ENCODE results near the gene MANSC4. TPM values are rescaled to one million over a fixed set of nuclear protein-coding genes. Genes with fewer than 3 reads are reported as not detected.
A peak's percentile ranks its signal among the peaks of the same experiment; 100 is the strongest.

The MANSC4 gene
- total and polyA plus RNA-seq, 2 experiments from 2014 or later: not detected

- Histone ChIP-seq H3K4me1 (ENCODE audit: insufficient read depth) (peaks cover 9% of the 10 kb centered on the region; the same call in 1 of the 2 replicates), H4K20me1 (ENCODE audit: insufficient read depth) (no peaks in the 10 kb centered on the region), H3K4me3 (no peak overlapping the region), H3K9me3 (ENCODE audit: low read depth) (no peaks in the 10 kb centered on the region), H3K4me2 (ENCODE audit: unreplicated experiment) (no peak overlapping the region), H3K79me2 (ENCODE audit: insufficient read depth) (peaks cover 24% of the 10 kb centered on the region), H3K27ac (no peak overlapping the region), H3K9me2 (ENCODE audit: insufficient read depth) (no peaks in the 10 kb centered on the region), H3K27me3 (replicated peaks; ENCODE audit: insufficient read depth) (no peaks in the 10 kb centered on the region), H3K9ac (no peak overlapping the region), H3F3A (ENCODE audit: insufficient read depth) (peaks cover 5% of the 10 kb centered on the region; the same call in 1 of the 2 replicates), H3K36me3 (ENCODE audit: low read depth) (peaks cover 36% of the 10 kb centered on the region), H2AFZ (no peak overlapping the region)
- in situ Hi-C loops (cut with MboI): loop anchor here (10.0 kb wide), 2 partner anchors 213 to 443 kb away; no protein-coding TSS in a partner anchor
- no peak for TF ChIP-seq EZH2phosphoT487 (IDR thresholded peaks at IDR 0.05; ENCODE audit: insufficient read depth, low read depth)
- no peak for TF ChIP-seq EZH2 (IDR thresholded peaks at IDR 0.05; ENCODE audit: insufficient read depth, poor library complexity, severe bottlenecking)
- DNase-seq: peak; percentile 26
- WGBS, 2 experiments (ENCODE audit: low coverage in 1 of 2, low lambda C conversion rate in 2 of 2, missing lambda C conversion rate in 2 of 2): 95 to 96% methylated on average over 2 of the region's 2 CpGs
These were observed 47.8 kb downstream of the MANSC4 start for GRCh38 chr12:27732281-27732680.

- H3K4me2 ChIP-seq (ENCODE audit: unreplicated experiment): no peak overlapping the region
- H3F3A ChIP-seq (ENCODE audit: insufficient read depth): peaks cover 5% of the 10 kb centered on the region; the same call in 1 of the 2 replicates
- 96 to 98% methylated on average over 4 of the region's 4 CpGs for WGBS, 2 experiments (ENCODE audit: low coverage in 1 of 2, low lambda C conversion rate in 2 of 2, missing lambda C conversion rate in 2 of 2)
- no peaks in the 10 kb centered on the region for H4K20me1 ChIP-seq (ENCODE audit: insufficient read depth)
- no peak overlapping the region for H3K4me3 ChIP-seq
- peaks cover 9% of the 10 kb centered on the region; the same call in 1 of the 2 replicates for H3K4me1 ChIP-seq (ENCODE audit: insufficient read depth)
- H3K36me3 ChIP-seq (ENCODE audit: low read depth): peaks cover 25% of the 10 kb centered on the region
- no peak for DNase-seq
- H3K27ac ChIP-seq: no peak overlapping the region
- no peak overlapping the region for H3K9ac ChIP-seq
- H3K9me3 ChIP-seq (ENCODE audit: low read depth): no peaks in the 10 kb centered on the region
- H3K79me2 ChIP-seq (ENCODE audit: insufficient read depth): peaks cover 39% of the 10 kb centered on the region
- in situ Hi-C loops (cut with MboI): loop anchor here (10.0 kb wide), 2 partner anchors 215 to 445 kb away; no protein-coding TSS in a partner anchor
- TF ChIP-seq EZH2phosphoT487 (IDR thresholded peaks at IDR 0.05; ENCODE audit: insufficient read depth, low read depth): no peak
- TF ChIP-seq EZH2 (IDR thresholded peaks at IDR 0.05; ENCODE audit: insufficient read depth, poor library complexity, severe bottlenecking): no peak
- no peaks in the 10 kb centered on the region for H3K27me3 ChIP-seq (replicated peaks; ENCODE audit: insufficient read depth)
- H3K9me2 ChIP-seq (ENCODE audit: insufficient read depth): no peaks in the 10 kb centered on the region
- H2AFZ ChIP-seq: no peak overlapping the region
These were observed 49.9 kb downstream of the MANSC4 start for GRCh38 chr12:27730097-27730588.

- Histone ChIP-seq H3K4me1 (ENCODE audit: insufficient read depth) (no peaks in the 10 kb centered on the region), H3F3A (ENCODE audit: insufficient read depth) (no peaks in the 10 kb centered on the region), H3K79me2 (ENCODE audit: insufficient read depth) (peaks cover 57% of the 10 kb centered on the region), H3K4me2 (ENCODE audit: unreplicated experiment) (no peak overlapping the region), H3K9me3 (ENCODE audit: low read depth) (no peaks in the 10 kb centered on the region), H3K9me2 (ENCODE audit: insufficient read depth) (no peaks in the 10 kb centered on the region), H3K4me3 (no peak overlapping the region), H2AFZ (no peak overlapping the region), H4K20me1 (ENCODE audit: insufficient read depth) (no peaks in the 10 kb centered on the region), H3K36me3 (ENCODE audit: low read depth) (peaks cover 43% of the 10 kb centered on the region), H3K27me3 (replicated peaks; ENCODE audit: insufficient read depth) (no peaks in the 10 kb centered on the region), H3K9ac (no peak overlapping the region), H3K27ac (no peak overlapping the region)
- TF ChIP-seq EZH2 (IDR thresholded peaks at IDR 0.05; ENCODE audit: insufficient read depth, poor library complexity, severe bottlenecking) (no peak), EZH2phosphoT487 (IDR thresholded peaks at IDR 0.05; ENCODE audit: insufficient read depth, low read depth) (no peak)
- no peak for DNase-seq
- 89 to 92% methylated on average over 1 of the region's 1 CpG for WGBS, 2 experiments (ENCODE audit: low coverage in 1 of 2, low lambda C conversion rate in 2 of 2, missing lambda C conversion rate in 2 of 2)
- in situ Hi-C loops (cut with MboI): no loop called here
These were observed 56.8 kb downstream of the MANSC4 start for GRCh38 chr12:27723212-27723611.

Small RNA genes lying within 50 kb of the gene (small RNA-seq; reads per million reads assigned to genes)
- gene RF00019 (ENCODE audit: low read depth, low replicate concordance) (not detected), gene RF02271 (ENCODE audit: low read depth, low replicate concordance) (not detected)

Other genes with a start within 250 kb of the MANSC4 start
- gene REP15, start 83.8 kb downstream of the MANSC4 start, total RNA-seq (2014; rRNA removed; shearing (Covaris generic)): 0.51 and 0.54 TPM in 2 replicates
- gene REP15, start 83.8 kb downstream of the MANSC4 start, polyA plus RNA-seq (2016; fragmentation: Nextera tagmentation; extraction: Ambion mirVana): 0.60 and 1.5 TPM in 2 replicates
- gene MRPS35, start 69.4 kb downstream of the MANSC4 start, total RNA-seq (2014; rRNA removed; shearing (Covaris generic)): 40.3 and 55.9 TPM in 2 replicates
- 65.6 and 66.7 TPM in 2 replicates for gene MRPS35, start 69.4 kb downstream of the MANSC4 start, polyA plus RNA-seq (2016; fragmentation: Nextera tagmentation; extraction: Ambion mirVana)
- 24.0 and 24.8 TPM in 2 replicates for gene KLHL42, start within 50 bp of the MANSC4 start, total RNA-seq (2014; rRNA removed; shearing (Covaris generic))
- 13.6 and 15.3 TPM in 2 replicates for gene KLHL42, start within 50 bp of the MANSC4 start, polyA plus RNA-seq (2016; fragmentation: Nextera tagmentation; extraction: Ambion mirVana)
- gene PTHLH, start 192.5 kb upstream of the MANSC4 start, total RNA-seq (2014; rRNA removed; shearing (Covaris generic)): 0.51 and 6.4 TPM in 2 replicates
- gene PTHLH, start 192.5 kb upstream of the MANSC4 start, polyA plus RNA-seq (2016; fragmentation: Nextera tagmentation; extraction: Ambion mirVana): 4.2 and 4.7 TPM in 2 replicates

Measured in GM23248 (cell line).